ENCODE data around the gene BCL6.

Gene BCL6

GRCh38 chr3:187762792-187763191, 17.5 kb upstream of the BCL6 start:
- no peak for DNase-seq (ENCODE audit: low spot score)

GRCh38 chr3:187759601-187760000, 14.3 kb upstream of the BCL6 start:
- DNase-seq (ENCODE audit: low spot score) = no peak

DNA sequence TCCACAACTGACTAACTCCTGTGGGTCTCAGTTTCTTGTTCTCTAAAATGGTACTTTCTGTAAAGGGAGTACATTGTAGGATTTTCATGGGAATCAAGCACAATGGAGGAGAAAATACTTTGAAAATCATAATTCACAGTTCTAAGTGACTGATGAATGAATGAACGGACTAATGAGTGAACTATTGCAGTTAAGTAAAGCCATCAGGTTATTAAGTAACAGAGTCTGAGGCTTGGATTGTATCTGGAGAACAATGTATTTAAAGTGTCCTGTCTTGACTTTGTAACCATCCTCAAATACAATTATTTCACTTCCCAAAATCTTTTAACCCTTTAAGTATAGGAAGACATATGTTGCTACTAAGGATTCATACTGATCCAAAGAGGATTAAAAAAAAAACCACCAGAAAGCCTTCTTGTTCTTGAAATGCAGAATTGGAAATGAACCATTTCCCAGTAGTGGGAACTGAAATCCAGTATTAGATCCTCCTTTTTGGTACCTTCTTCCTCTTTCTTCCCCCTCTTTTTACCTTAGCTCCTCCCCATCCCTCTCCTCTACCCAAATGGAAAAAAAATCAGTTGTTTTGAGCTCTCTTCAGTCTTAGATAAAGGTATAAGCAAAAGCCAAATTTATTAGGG, 13.2 kb upstream of the BCL6 start:
- DNase-seq (ENCODE audit: low spot score) = no peak

GRCh38 chr3:187753516-187753915, 8.2 kb upstream of the BCL6 start:
- DNase-seq (ENCODE audit: low spot score) = no peak

- DNase-seq (ENCODE audit: low spot score) = no peak
Observed at GRCh38 chr3:187750513-187751123, 5.3 kb upstream of the BCL6 start.

- DNase-seq (ENCODE audit: low spot score) = no peak
Observed at GRCh38 chr3:187750006-187750512, 4.8 kb upstream of the BCL6 start.

DNA sequence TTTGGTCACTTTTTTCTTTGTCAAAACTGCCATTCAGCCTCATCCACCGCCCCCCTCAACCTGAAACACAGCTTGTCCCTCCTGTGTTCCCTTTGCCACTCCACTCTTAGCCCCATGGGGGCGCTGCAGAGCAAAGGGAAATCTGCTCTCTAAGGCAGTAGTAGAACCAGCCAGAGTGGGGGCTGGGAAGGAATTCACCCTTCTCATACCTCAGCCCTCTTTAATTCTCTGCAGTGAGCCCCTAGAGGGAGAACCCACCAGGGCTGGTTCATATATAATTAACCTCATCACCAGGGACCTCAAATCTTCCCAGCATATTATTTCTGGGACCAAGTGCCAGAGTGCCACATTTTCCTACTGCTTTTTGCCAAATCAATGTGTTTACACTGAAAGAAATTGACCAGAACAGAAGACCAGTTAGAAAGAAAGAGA, 2.8 kb upstream of the BCL6 start:
- DNase-seq (ENCODE audit: low spot score) = peak; percentile 92

DNA sequence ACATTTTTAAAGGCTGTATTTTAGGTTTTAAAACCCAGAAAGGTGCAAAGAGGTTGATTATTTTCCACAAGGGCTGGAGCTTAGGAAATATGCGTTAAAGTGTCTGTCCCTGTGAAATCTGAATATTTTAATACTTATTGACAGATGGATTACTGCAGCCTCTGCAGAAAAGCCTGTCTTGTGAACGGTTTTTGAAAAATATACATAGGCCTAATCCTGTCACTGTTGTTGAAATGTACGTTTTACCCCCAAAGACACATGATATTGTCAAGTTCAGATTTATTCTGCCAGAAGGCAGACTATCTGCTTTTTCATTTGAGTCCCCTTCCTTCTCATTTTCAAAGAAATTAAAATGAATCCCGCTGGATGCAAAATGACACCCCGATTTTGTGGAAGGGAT, 2.2 kb upstream of the BCL6 start:
- no peak for DNase-seq (ENCODE audit: low spot score)

- peak; percentile 12 for DNase-seq (ENCODE audit: low spot score)
Observed at GRCh38 chr3:187746442-187747281, 1.4 kb upstream of the BCL6 start.

DNA sequence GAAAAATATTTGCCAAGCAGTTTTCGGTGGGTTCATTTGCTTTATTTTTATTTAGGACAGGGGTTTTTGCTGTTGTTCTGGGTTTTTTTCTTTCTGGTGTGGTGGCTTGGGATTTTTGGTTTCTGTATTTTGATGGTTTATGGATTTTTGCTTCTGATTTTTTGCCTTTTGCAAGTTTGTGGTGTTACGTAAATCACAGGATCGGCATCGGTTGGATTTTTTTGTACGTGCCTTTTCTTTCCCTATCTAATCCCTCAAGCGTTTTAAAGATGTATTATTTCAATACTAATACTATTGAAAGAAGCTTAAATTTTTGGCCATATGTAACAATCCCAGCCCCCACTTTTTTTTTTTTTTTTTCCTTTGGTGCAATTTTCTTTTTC, 782 bp upstream of the BCL6 start:
- DNase-seq (ENCODE audit: low spot score) = no peak

- DNase-seq (ENCODE audit: low spot score) = peak; percentile 61
Observed at GRCh38 chr3:187744169-187745151, 808 bp downstream of the BCL6 start.

- peak; percentile 52 for DNase-seq (ENCODE audit: low spot score)
Observed at GRCh38 chr3:187743195-187744141, 1.8 kb downstream of the BCL6 start.

GRCh38 chr3:187742351-187743171, 2.7 kb downstream of the BCL6 start:
- DNase-seq (ENCODE audit: low spot score) = peak; percentile 29

- peak; percentile 80 for DNase-seq (ENCODE audit: low spot score)
Observed at GRCh38 chr3:187741403-187742350, 3.6 kb downstream of the BCL6 start.

DNA sequence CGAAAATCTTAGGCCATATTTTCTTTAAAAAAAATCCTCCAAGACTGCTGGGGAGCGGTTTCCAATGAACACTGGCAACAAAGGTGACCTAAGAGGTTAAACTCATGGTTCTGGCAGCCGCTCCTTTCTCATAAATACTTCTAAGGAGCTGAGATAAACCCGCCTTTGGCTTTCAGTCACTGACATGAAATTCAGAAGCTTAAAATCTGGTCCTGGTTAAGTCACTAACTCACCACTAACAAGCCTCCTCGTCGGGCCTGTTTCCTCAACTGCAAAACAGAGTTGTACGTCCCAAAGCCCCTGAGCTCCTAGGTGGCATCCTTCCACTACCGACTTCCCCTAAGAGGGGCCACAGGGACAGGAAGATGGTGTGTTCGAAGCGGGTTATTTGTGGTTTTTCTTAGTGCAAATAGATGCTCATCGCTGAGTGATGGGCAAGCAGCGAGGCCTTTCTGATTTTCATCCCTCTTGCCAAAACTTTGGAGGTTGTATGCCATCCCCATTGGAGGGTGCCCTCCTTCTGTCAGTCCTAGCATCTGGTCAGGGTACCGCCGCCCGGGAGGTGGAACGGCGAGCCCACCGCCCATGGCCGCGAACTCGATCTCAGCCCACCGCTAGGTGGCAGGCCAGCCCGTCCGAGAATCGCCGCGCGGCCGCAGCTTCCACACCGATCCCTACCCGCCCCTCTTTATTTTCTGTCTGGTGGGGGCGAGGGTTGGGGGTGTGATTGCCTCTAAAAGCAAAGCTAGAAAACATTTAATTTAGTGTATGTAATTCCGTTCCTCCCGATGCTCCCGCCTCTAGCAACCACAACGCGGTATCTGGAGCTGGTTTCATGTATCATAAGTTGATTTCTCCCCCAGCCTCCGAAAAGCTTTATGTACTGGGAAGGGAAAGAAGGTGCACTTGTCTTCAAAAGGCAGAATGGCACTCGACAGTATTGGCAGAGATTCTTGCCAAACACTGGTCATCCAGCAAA, 4.6 kb downstream of the BCL6 start:
- DNase-seq (ENCODE audit: low spot score) = peak; percentile 68

- peak; percentile 79 for DNase-seq (ENCODE audit: low spot score)
Observed at GRCh38 chr3:187739561-187740332, 5.5 kb downstream of the BCL6 start.

All from CD4-positive, alpha-beta T cell treated with Interleukin-2 at 100 ng/mL for 4 hours (primary cell).